Measurements from ENCODE around the gene CSK. TPM values are rescaled to one million over a fixed set of nuclear protein-coding genes. Genes with fewer than 3 reads are reported as not detected.

CSK gene
- total RNA-seq, 1 donor from 2014 or later, result 557 TPM

- ATAC-seq (ENCODE audit: low read depth), result no peak
- H3K4me1 Mint-ChIP-seq, result peaks cover 25% of the 10 kb centered on the region
- intact Hi-C loops (cut with micrococcal nuclease), result no loop called here
- no peak for DNase-seq
- TF ChIP-seq, protein P1, sequence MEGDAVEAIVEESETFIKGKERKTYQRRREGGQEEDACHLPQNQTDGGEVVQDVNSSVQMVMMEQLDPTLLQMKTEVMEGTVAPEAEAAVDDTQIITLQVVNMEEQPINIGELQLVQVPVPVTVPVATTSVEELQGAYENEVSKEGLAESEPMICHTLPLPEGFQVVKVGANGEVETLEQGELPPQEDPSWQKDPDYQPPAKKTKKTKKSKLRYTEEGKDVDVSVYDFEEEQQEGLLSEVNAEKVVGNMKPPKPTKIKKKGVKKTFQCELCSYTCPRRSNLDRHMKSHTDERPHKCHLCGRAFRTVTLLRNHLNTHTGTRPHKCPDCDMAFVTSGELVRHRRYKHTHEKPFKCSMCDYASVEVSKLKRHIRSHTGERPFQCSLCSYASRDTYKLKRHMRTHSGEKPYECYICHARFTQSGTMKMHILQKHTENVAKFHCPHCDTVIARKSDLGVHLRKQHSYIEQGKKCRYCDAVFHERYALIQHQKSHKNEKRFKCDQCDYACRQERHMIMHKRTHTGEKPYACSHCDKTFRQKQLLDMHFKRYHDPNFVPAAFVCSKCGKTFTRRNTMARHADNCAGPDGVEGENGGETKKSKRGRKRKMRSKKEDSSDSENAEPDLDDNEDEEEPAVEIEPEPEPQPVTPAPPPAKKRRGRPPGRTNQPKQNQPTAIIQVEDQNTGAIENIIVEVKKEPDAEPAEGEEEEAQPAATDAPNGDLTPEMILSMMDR (IDR thresholded peaks at IDR 0.05), result no peak
- H3K27ac Mint-ChIP-seq, result no peak overlapping the region
- H3K9me3 Mint-ChIP-seq, result no peaks in the 10 kb centered on the region
- POLR2A ChIA-PET, result no interaction called here
- H3K27me3 Mint-ChIP-seq, result no peaks in the 10 kb centered on the region
- CTCF ChIA-PET, result no interaction called here
- peaks cover 70% of the 10 kb centered on the region for H3K36me3 Mint-ChIP-seq (ENCODE audit: low read depth)
- no peak overlapping the region for H3K4me3 Mint-ChIP-seq
Measured at GRCh38 chr15:74851960-74852359, 70.1 kb downstream of the CSK start.

Other genes starting within 250 kb of the CSK start
- 24.8 and 26.9 TPM in 2 replicates for gene ARID3B, start 240.9 kb upstream of the CSK start, total RNA-seq
- 100 and 116 TPM in 2 replicates for gene CLK3, start 166.2 kb upstream of the CSK start, total RNA-seq
- 44.8 and 49.5 TPM in 2 replicates for gene EDC3, start 86.1 kb upstream of the CSK start, total RNA-seq
- 0.49 and 1.3 TPM in 2 replicates for gene CYP1A1, start 56.6 kb upstream of the CSK start, total RNA-seq
- gene CYP1A2, start 33.2 kb upstream of the CSK start, total RNA-seq, result 0.16 TPM in 1 of 2 replicates, not detected in the other
- 1.0 and 2.2 TPM in 2 replicates for gene LMAN1L, start 30.8 kb downstream of the CSK start, total RNA-seq
- gene CPLX3, start 44.5 kb downstream of the CSK start, total RNA-seq, result 0.20 and 0.22 TPM in 2 replicates
- gene ULK3, start 61.1 kb downstream of the CSK start, total RNA-seq, result 43.6 and 52.1 TPM in 2 replicates
- gene SCAMP2, start 91.3 kb downstream of the CSK start, total RNA-seq, result 112 and 129 TPM in 2 replicates
- 33.1 and 40.2 TPM in 2 replicates for gene MPI, start 108.0 kb downstream of the CSK start, total RNA-seq
- 76.0 and 90.4 TPM in 2 replicates for gene FAM219B, start 124.8 kb downstream of the CSK start, total RNA-seq
- 150 and 159 TPM in 2 replicates for gene COX5A, start 156.0 kb downstream of the CSK start, total RNA-seq
- 4.0 and 4.3 TPM in 2 replicates for gene RPP25, start 174.7 kb downstream of the CSK start, total RNA-seq
- 0.44 and 0.62 TPM in 2 replicates for gene SCAMP5, start 213.5 kb downstream of the CSK start, total RNA-seq
- gene PPCDC, start 241.5 kb downstream of the CSK start, total RNA-seq, result 13.5 and 16.6 TPM in 2 replicates